Kidney capillary endothelial cell (primary cell): ENCODE results near the gene RET.

Experiments
- DNase-seq: peaks from one replicate; pipeline ENCODE4 v3.0.0-alpha.2; 2018; ENCODE audit warnings: low spot score

Gene RET

GRCh38 chr10:43062402-43063160 is 14.3 kb upstream of the RET start:
- DNase-seq, result no peak

- no peak for DNase-seq
Observed at GRCh38 chr10:43064331-43065075, 12.4 kb upstream of the RET start.

GRCh38 chr10:43065234-43065633 is 11.6 kb upstream of the RET start:
- no peak for DNase-seq

GRCh38 chr10:43065761-43066160 is 11.1 kb upstream of the RET start:
- no peak for DNase-seq

GRCh38 chr10:43066481-43066880 is 10.4 kb upstream of the RET start:
- no peak for DNase-seq

GRCh38 chr10:43067391-43068135 is 9.3 kb upstream of the RET start:
- no peak for DNase-seq

GRCh38 chr10:43068136-43068395 is 8.8 kb upstream of the RET start:
- DNase-seq, result no peak

- DNase-seq, result no peak
Observed at GRCh38 chr10:43068471-43069210, 8.2 kb upstream of the RET start.

- no peak for DNase-seq
Observed at GRCh38 chr10:43069211-43069515, 7.7 kb upstream of the RET start.

- DNase-seq, result no peak
Observed at GRCh38 chr10:43069579-43069978, 7.3 kb upstream of the RET start.

GRCh38 chr10:43070121-43071085 is 6.5 kb upstream of the RET start:
- DNase-seq, result no peak

- no peak for DNase-seq
Observed at GRCh38 chr10:43071865-43072650, 4.8 kb upstream of the RET start.

GRCh38 chr10:43073191-43073590 is 3.7 kb upstream of the RET start:
- no peak for DNase-seq

- no peak for DNase-seq
Observed at GRCh38 chr10:43073721-43074120, 3.1 kb upstream of the RET start.

- DNase-seq, result no peak
Observed at GRCh38 chr10:43074409-43074808, 2.5 kb upstream of the RET start.

GRCh38 chr10:43074827-43075611 is 1.9 kb upstream of the RET start:
- DNase-seq, result no peak

- DNase-seq, result no peak
Observed at GRCh38 chr10:43075612-43076003, 1.3 kb upstream of the RET start.

- DNase-seq, result no peak
Observed at GRCh38 chr10:43076311-43076875, 476 bp upstream of the RET start.

- DNase-seq, result no peak
Observed at GRCh38 chr10:43077421-43078171, 727 bp downstream of the RET start.
